LNCaP clone FGC (cell line): Measurements from ENCODE around the gene ZBTB38.
A peak's percentile ranks its signal among the peaks of the same experiment; 100 is the strongest.

Experiments used
- DNase-seq: peaks from one replicate; pipeline ENCODE4 v3.0.0-alpha.2; 2011; ENCODE audit warnings: low read depth
- H3K4me3 ChIP-seq: 2 replicates; pipeline ENCODE4 v1.5.1; 2011; ENCODE audit warnings: mild to moderate bottlenecking, low read depth, low read length, control low read depth
- TF ChIP-seq, protein P1 (sequence below): IDR thresholded peaks from 2 replicates; pipeline ENCODE4 v1.5.1; 2012; ENCODE audit warnings: mild to moderate bottlenecking; ENCODE audit not compliant: control insufficient read depth, insufficient read depth; ENCODE audit errors: extremely low read depth

Gene ZBTB38

GRCh38 chr3:141395005-141395589 lies 26.8 kb downstream of the ZBTB38 start:
- TF ChIP-seq, protein P1, sequence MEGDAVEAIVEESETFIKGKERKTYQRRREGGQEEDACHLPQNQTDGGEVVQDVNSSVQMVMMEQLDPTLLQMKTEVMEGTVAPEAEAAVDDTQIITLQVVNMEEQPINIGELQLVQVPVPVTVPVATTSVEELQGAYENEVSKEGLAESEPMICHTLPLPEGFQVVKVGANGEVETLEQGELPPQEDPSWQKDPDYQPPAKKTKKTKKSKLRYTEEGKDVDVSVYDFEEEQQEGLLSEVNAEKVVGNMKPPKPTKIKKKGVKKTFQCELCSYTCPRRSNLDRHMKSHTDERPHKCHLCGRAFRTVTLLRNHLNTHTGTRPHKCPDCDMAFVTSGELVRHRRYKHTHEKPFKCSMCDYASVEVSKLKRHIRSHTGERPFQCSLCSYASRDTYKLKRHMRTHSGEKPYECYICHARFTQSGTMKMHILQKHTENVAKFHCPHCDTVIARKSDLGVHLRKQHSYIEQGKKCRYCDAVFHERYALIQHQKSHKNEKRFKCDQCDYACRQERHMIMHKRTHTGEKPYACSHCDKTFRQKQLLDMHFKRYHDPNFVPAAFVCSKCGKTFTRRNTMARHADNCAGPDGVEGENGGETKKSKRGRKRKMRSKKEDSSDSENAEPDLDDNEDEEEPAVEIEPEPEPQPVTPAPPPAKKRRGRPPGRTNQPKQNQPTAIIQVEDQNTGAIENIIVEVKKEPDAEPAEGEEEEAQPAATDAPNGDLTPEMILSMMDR = no peak
- no peak for DNase-seq

GRCh38 chr3:141397996-141398395 lies 29.7 kb downstream of the ZBTB38 start:
- TF ChIP-seq, protein P1 = no peak
- H3K4me3 ChIP-seq = no peak overlapping the region
- no peak for DNase-seq

More at GRCh38 chr3:141395005-141395589, 26.8 kb downstream of the ZBTB38 start:
- H3K4me3 ChIP-seq = no peak overlapping the region

DNA sequence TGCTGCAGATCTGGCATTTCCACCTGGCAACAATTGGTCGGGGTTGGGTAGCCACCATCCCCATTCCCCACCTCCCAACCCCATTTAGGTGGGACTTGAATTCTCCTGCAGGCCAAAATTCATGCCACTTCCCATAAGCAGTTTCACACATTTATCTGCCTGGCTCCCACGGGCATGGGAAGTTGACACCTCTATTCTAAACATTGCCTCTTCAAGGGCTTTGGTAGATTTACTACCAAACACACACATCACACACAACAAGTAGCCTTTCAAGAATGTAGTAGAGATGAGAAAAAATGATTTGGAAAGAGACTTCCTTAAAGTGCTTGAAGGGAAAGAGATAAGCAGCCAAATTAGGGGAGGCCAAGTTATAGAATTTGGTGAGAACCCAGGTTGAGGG lies 30.9 kb downstream of the ZBTB38 start:
- no peak overlapping the region for H3K4me3 ChIP-seq
- TF ChIP-seq, protein P1 = no peak
- DNase-seq = no peak

GRCh38 chr3:141400073-141400971 lies 32.0 kb downstream of the ZBTB38 start:
- no peak overlapping the region for H3K4me3 ChIP-seq
- TF ChIP-seq, protein P1 = no peak
- DNase-seq = no peak

GRCh38 chr3:141401095-141401494 lies 32.8 kb downstream of the ZBTB38 start:
- no peak for DNase-seq
- TF ChIP-seq, protein P1 = no peak
- no peak overlapping the region for H3K4me3 ChIP-seq

DNA sequence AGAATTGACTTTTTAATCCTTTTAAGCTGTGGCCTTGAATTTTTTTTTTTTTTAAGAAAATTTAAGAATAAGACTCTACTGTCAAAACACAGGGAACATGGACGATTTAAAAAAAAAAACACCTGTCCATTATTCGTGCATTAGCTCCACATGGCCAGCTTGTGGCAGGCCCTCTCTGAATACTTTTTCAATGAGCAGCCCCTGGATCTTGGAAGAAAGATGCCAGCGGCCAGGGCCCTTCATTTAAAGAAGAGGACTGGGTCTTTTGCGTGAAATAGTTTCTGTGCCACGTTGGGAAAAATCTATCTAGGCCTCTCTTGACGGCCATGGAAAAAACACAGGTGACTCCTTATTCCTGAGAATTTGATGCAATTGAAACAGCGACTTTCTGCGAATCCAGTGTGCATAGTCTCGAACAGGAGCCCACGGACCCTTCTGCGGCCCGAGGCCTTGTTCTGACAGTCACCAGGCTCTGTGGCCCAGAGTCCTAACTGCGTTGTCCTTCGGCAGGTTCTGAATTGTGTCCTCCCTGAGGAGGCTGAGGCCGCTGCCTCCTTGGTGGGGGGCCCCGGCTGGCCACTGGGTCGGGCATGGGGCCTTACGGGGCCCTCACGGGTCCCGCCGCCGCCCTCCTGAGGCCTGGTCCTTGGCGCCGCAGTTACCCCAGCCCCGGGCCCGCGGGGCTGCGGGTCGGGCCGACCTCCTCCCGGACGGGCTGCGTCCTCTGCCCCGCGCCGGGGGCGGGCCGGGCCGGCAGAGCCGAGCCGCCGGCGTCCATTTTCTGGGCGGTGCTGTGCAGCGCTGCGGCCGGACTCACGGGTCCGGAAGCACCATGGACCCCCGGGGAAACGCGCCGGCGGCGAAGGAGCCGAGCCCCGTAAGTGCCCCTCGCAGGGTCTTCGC lies 33.5 kb downstream of the ZBTB38 start:
- no peak for DNase-seq

More for the DNA sequence above, 33.5 kb downstream of the ZBTB38 start:
- TF ChIP-seq, protein P1 = no peak
- H3K4me3 ChIP-seq = peak overlapping the region; percentile 63
